Heart right ventricle (tissue), 16 donors: ENCODE results near the gene TWIST2. TPM values are rescaled to one million over a fixed set of nuclear protein-coding genes. Genes with fewer than 3 reads are reported as not detected.

Source experiments
- ATAC-seq, 8 donors: fragments of 200-7000 bp; cut with Tn5 transposase; one replicate each; pipeline ENCODE4 v1.9.1; 2020; ENCODE audit warnings: mild to moderate bottlenecking in 8 of 8, moderate library complexity in 8 of 8, moderate number of reproducible peaks in 1 of 8
- DNase-seq, 2 donors: peaks; one replicate each; pipeline ENCODE4 v3.0.0-alpha.2; 2020
- H3K27ac ChIP-seq, 10 donors: fragments of 200-600 bp; sonication (generic) in 2 of 10; one replicate each; pipeline versions ENCODE4 v1.5.0 to v1.8.0; 2020 to 2022; ENCODE audit warnings: mild to moderate bottlenecking in 3 of 10
- H3K27me3 ChIP-seq, 7 donors: fragments of 200-600 bp; one replicate each; pipeline ENCODE4 v1.8.0; 2021 to 2022; ENCODE audit warnings: mild to moderate bottlenecking in 2 of 7
- H3K36me3 ChIP-seq, 9 donors: fragments of 200-600 bp; sonication (generic) in 1 of 9; one replicate each; pipeline versions ENCODE4 v1.5.0 to v1.8.0; 2020 to 2022; ENCODE audit warnings: mild to moderate bottlenecking in 2 of 9
- H3K4me1 ChIP-seq, 9 donors: fragments of 200-600 bp; sonication (generic) in 1 of 9; one replicate each; pipeline versions ENCODE4 v1.5.0 to v1.8.0; 2020 to 2022; ENCODE audit warnings: mild to moderate bottlenecking in 4 of 9
- H3K4me3 ChIP-seq, 10 donors: fragments of 200-600 bp; sonication (generic) in 2 of 10; one replicate each; pipeline versions ENCODE4 v1.5.0 to v1.8.0; 2020 to 2022; ENCODE audit warnings: mild to moderate bottlenecking in 7 of 10, moderate library complexity in 2 of 10
- H3K9me3 ChIP-seq, 11 donors: fragments of 200-600 bp in 10 of 11; sonication (generic) in 2 of 11; one replicate each; pipeline versions ENCODE4 v1.5.0 to v1.8.0; 2013 to 2022; ENCODE audit warnings: mild to moderate bottlenecking in 2 of 11, control low read depth in 1 of 11, moderate library complexity in 1 of 11
- CTCF ChIP-seq, 9 donors: fragments of 200-600 bp; sonication (generic) in 2 of 9; IDR thresholded peaks; one replicate each; pipeline versions ENCODE4 v1.5.0 to v1.8.0; 2021 to 2022; ENCODE audit warnings: antibody characterized with exemption in 9 of 9, mild to moderate bottlenecking in 5 of 9, moderate library complexity in 1 of 9
- WGBS, 2 donors: extraction: QIAGEN DNeasy Blood & Tissue Kit; methylation state at CpG; one replicate each; pipeline ENCODE4 v1.1.7; 2013; ENCODE audit warnings: inconsistent platforms in 1 of 2; 5-methylcytosine and 5-hydroxymethylcytosine counted together
- intact Hi-C, 10 donors: fragments of 100-400 bp; cut with DNase I; formaldehyde crosslinking; loops; one replicate each; pipeline versions ENCODE4 v1.11.1 to v1.14.2; 2022
- polyA plus RNA-seq, 2 donors: library from polyadenylated mRNA; stranded (reverse); fragments of 200-250 nt; gene quantifications; one replicate each; pipeline ENCODE4 v1.2.3, GENCODE V29; 2013
- total RNA-seq, 10 donors: library from RNA; stranded (reverse); fragmentation: NEBNext Ultra II Directional in 3 of 10; extraction: Animal tissue kit (Norgen Biotek cat#: 25700) in 3 of 10; gene quantifications; one replicate each; pipeline versions ENCODE4 v1.2.1 to v1.2.4, GENCODE V29; 2021 to 2023
- donor health status: Arrhythmogenic right ventricular cardiomyopathy.
- donor health status: ischemic (EF 13 %, LVEDD 7.1; RV severe dilation, severe dysfunction).
- donor health status: healthy with polysubstance abuse.
- donor health status: DM: no; HTN: yes; CAD: no.
- donor health status: DM: no; HTN: no; CAD: no.
- donor health status: ischemic (EF 25% LVEDD 6.9; RV normal size, moderate dysfunction).
- donor health status: ischemic (EF 25% LVEDD 5.7; RV mildly dilated, moderate dysfunction).
- donor health status: healthy.
- donor health status: DM: yes; HTN: yes; CAD: no.
- donor health status: Ischemic cardiomyopathy.
- donor health status: ischemic (EF 35%, LVEDD 5.7; RV mildly dilated, moderate dysfunction).
- donor health status: nonischemic (EF 11% LVEDD 7.7; RV severe dilation, severe dysfunction).
- donor health status: DM: yes; HTN: yes; CAD: no.
- donor health status: PGD.
- donor health status: ischemic (EF 29% LVEDD 5.4; RV normal size, mild dysfunction).
- donor health status: nonischemic (EF 23%, LVEDD 6.1; RV moderate dilation, normal function).

The TWIST2 gene
- total and polyA plus RNA-seq, 12 donors, result 0.19 to 3.5 (median 1.1) TPM

GRCh38 chr2:238875471-238876231, 27.8 kb downstream of the TWIST2 start:
- no peak for TF ChIP-seq CTCF (IDR thresholded peaks at IDR 0.05)
- WGBS, 2 donors, result 61 to 77% methylated on average over 17 of the region's 17 CpGs
- Histone ChIP-seq H3K27me3 (peaks cover 0 to 34% (median 0%) of the 10 kb centered on the region in 7 donors), H3K36me3 (no peaks in the 10 kb centered on the region), H3K4me1 (peaks cover 0 to 3% (median 0%) of the 10 kb centered on the region in 9 donors), H3K4me3 (no peak overlapping the region), H3K9me3 (peaks cover 0 to 15% (median 0%) of the 10 kb centered on the region in 11 donors), H3K27ac (no peak overlapping the region)
- intact Hi-C loops, result no loop called here
- ATAC-seq (peak in 2 of 8 donors; percentile 21 to 54), DNase-seq (no peak)

GRCh38 chr2:238876232-238876630, 28.3 kb downstream of the TWIST2 start:
- no peaks in the 10 kb centered on the region for H3K36me3 ChIP-seq
- H3K4me3 ChIP-seq, result no peak overlapping the region
- WGBS, 2 donors, result 84 to 90% methylated on average over 3 of the region's 3 CpGs
- H3K9me3 ChIP-seq, result peaks cover 0 to 15% (median 0%) of the 10 kb centered on the region in 11 donors
- intact Hi-C loops, result no loop called here
- H3K4me1 ChIP-seq, result peaks cover 0 to 3% (median 0%) of the 10 kb centered on the region in 9 donors
- no peak overlapping the region for H3K27ac ChIP-seq
- H3K27me3 ChIP-seq, result peaks cover 0 to 34% (median 0%) of the 10 kb centered on the region in 7 donors
- TF ChIP-seq CTCF (IDR thresholded peaks at IDR 0.05), result no peak
- ATAC-seq, result no peak
- no peak for DNase-seq

- Histone ChIP-seq H3K4me1 (peaks cover 0 to 4% (median 0%) of the 10 kb centered on the region in 9 donors), H3K36me3 (no peaks in the 10 kb centered on the region), H3K27me3 (peaks cover 0 to 27% (median 1%) of the 10 kb centered on the region in 7 donors), H3K27ac (no peak overlapping the region), H3K4me3 (no peak overlapping the region), H3K9me3 (peaks cover 0 to 15% (median 0%) of the 10 kb centered on the region in 11 donors)
- no peak for TF ChIP-seq CTCF (IDR thresholded peaks at IDR 0.05)
- DNase-seq (no peak), ATAC-seq (no peak)
- 80 to 85% methylated on average over 8 of the region's 8 CpGs for WGBS, 2 donors
- intact Hi-C loops, result no loop called here
Observed at GRCh38 chr2:238878051-238878735, 30.3 kb downstream of the TWIST2 start.

- no peak overlapping the region for H3K27ac ChIP-seq
- DNase-seq (no peak), ATAC-seq (no peak)
- TF ChIP-seq CTCF (IDR thresholded peaks at IDR 0.05), result no peak
- intact Hi-C loops, result no loop called here
- H3K9me3 ChIP-seq, result peaks cover 0 to 15% (median 0%) of the 10 kb centered on the region in 11 donors
- peaks cover 0 to 32% (median 6%) of the 10 kb centered on the region in 7 donors for H3K27me3 ChIP-seq
- WGBS, 2 donors, result 75 to 83% methylated on average over 6 of the region's 6 CpGs
- no peaks in the 10 kb centered on the region for H3K36me3 ChIP-seq
- peaks cover 0 to 4% (median 0%) of the 10 kb centered on the region in 9 donors for H3K4me1 ChIP-seq
- no peak overlapping the region for H3K4me3 ChIP-seq
Observed at GRCh38 chr2:238879043-238879442, 31.2 kb downstream of the TWIST2 start.
